ENCODE results near the gene STX12. TPM values are rescaled to one million over a fixed set of nuclear protein-coding genes. Genes with fewer than 3 reads are reported as not detected.

STX12 gene
- total and polyA plus RNA-seq, 2 of the 4 experiments (the other 2 are of a cell fraction), result 28.6 to 54.8 TPM

- H2BK15ac ChIP-seq (ENCODE audit: low read depth, low read length), result no peak overlapping the region
- CTCF ChIA-PET, result interaction anchor here (0.6 kb wide), 1 partner anchor 117 kb away, joined by 3 read pairs; no protein-coding TSS in a partner anchor
- intact Hi-C loops (cut with micrococcal nuclease), result loop anchor here (5.0 to 10.0 kb wide), 2 partner anchors 232 to 350 kb away; partner anchors contain the start of gene EYA3
Measured at GRCh38 chr1:27855085-27855484, 82.1 kb downstream of the STX12 start.

More at GRCh38 chr1:27855085-27855484, 82.1 kb downstream of the STX12 start:
- dilution Hi-C loops (cut with HindIII; ENCODE audit: low sequenced_read_pairs, unreplicated experiment) (no loop called here), in situ Hi-C loops (cut with MboI; ENCODE audit: low sequenced_read_pairs) (loop anchor here (25.0 kb wide), 1 partner anchor 357 kb away; no protein-coding TSS in a partner anchor)
- no peak overlapping the region for H3K14ac ChIP-seq (replicated peaks; ENCODE audit: low read depth, low read length)
- BruUV-seq (replicated peaks), result no TSS peak
- WGBS, 2 experiments (ENCODE audit: extremely low coverage in 2 of 2, insufficient read length in 1 of 2), result no CpG with 5 or more reads among the region's 6 CpGs
- POLR2A ChIA-PET (ENCODE audit: unreplicated experiment), result no interaction called here
- no peak overlapping the region for H3K4me2 ChIP-seq (ENCODE audit: low read depth, low read length)
- no peaks in the 10 kb centered on the region for H4K20me1 ChIP-seq (ENCODE audit: insufficient read depth, low read length)
- no peak overlapping the region for H3K4ac ChIP-seq (ENCODE audit: low read depth, low read length)
- TF ChIP-seq MAZ (IDR thresholded peaks at IDR 0.05; ENCODE audit: borderline replicate concordance, low read depth, low read length) (no peak), RAD21 (IDR thresholded peaks at IDR 0.05; ENCODE audit: low read length) (no peak), MXI1 (IDR thresholded peaks at IDR 0.05; ENCODE audit: borderline replicate concordance, low read depth, low read length) (no peak), BHLHE40 (IDR thresholded peaks at IDR 0.05; ENCODE audit: low read depth, low read length) (no peak), CTCF (conservative IDR thresholded peaks at IDR 0.05; ENCODE audit: low read depth, low read length) (no peak), NFE2L2 (IDR thresholded peaks at IDR 0.05; ENCODE audit: low read depth, low read length) (no peak)
- no peak overlapping the region for H3K23ac ChIP-seq (ENCODE audit: low read depth, low read length)
- no peaks in the 10 kb centered on the region for H3K9me1 ChIP-seq (ENCODE audit: insufficient read depth, low read length)
- DNase-seq (no peak), ATAC-seq (ENCODE audit: low read depth) (no peak)
- no peak overlapping the region for H4K8ac ChIP-seq (ENCODE audit: low read depth in 2 of 2, low read length in 2 of 2)
- H3K56ac ChIP-seq (ENCODE audit: extremely low read depth, insufficient read depth, low read length), result no peak overlapping the region
- H2AFZ ChIP-seq (replicated peaks; ENCODE audit: low read length, poor library complexity), result no peak overlapping the region
- H3K9ac ChIP-seq (ENCODE audit: low read depth, low read length), result no peak overlapping the region
- no peak overlapping the region for H4K5ac ChIP-seq (ENCODE audit: low read depth, low read length)
- H3K36me3 ChIP-seq (ENCODE audit: control insufficient read depth, insufficient read depth, low read length), result peaks cover 11% of the 10 kb centered on the region
- H2AK5ac ChIP-seq (ENCODE audit: low read depth, low read length), result no peak overlapping the region
- H2BK120ac ChIP-seq (ENCODE audit: low read depth, low read length), result no peak overlapping the region
- no peak overlapping the region for H2BK5ac ChIP-seq (ENCODE audit: low read depth, low read length, poor library complexity, severe bottlenecking)
- no peak overlapping the region for H3K4me3 ChIP-seq (ENCODE audit: insufficient read depth, low read depth, low read length)
- H3K18ac ChIP-seq (ENCODE audit: low read depth, low read length), result no peak overlapping the region
- H3K79me1 ChIP-seq (ENCODE audit: low read depth in 1 of 2, low read length in 2 of 2), result peaks cover 3 to 5% of the 10 kb centered on the region in 2 experiments; a peak in 1 of 4 replicates
- H3K27me3 ChIP-seq (ENCODE audit: control insufficient read depth, insufficient read depth, low read length), result no peaks in the 10 kb centered on the region
- H3K27ac ChIP-seq (ENCODE audit: insufficient read depth, low read length), result no peak overlapping the region
- H3K4me1 ChIP-seq (ENCODE audit: control insufficient read depth, insufficient read depth, low read length), result no peaks in the 10 kb centered on the region; the same call in 1 of the 2 replicates
- no peak overlapping the region for H4K91ac ChIP-seq (ENCODE audit: insufficient read depth, low read depth, low read length)
- H2AK9ac ChIP-seq (replicated peaks; ENCODE audit: low read depth, low read length, poor library complexity), result no peak overlapping the region
- no peak overlapping the region for H2BK20ac ChIP-seq (ENCODE audit: low read depth, low read length)
- H3K9me3 ChIP-seq (ENCODE audit: control insufficient read depth, insufficient read depth, low read length), result no peaks in the 10 kb centered on the region

Measured in IMR-90 (cell line).